NK-92 treated with Interleukin-12 subunit alpha and Interleukin-12 subunit beta, amount 100 ng/mL, for 24 hours (cell line): Measurements from ENCODE around the gene PEX16.
"Not testable (repeated sequence)": the region's sequence is repeated elsewhere in the genome, so short reads cannot be mapped to it uniquely, and the experiment has no call there.

Source experiments
- DNase-seq: peaks from one replicate; lab custom pipeline; 2025; lab: John Stamatoyannopoulos, UW

The PEX16 gene

DNA sequence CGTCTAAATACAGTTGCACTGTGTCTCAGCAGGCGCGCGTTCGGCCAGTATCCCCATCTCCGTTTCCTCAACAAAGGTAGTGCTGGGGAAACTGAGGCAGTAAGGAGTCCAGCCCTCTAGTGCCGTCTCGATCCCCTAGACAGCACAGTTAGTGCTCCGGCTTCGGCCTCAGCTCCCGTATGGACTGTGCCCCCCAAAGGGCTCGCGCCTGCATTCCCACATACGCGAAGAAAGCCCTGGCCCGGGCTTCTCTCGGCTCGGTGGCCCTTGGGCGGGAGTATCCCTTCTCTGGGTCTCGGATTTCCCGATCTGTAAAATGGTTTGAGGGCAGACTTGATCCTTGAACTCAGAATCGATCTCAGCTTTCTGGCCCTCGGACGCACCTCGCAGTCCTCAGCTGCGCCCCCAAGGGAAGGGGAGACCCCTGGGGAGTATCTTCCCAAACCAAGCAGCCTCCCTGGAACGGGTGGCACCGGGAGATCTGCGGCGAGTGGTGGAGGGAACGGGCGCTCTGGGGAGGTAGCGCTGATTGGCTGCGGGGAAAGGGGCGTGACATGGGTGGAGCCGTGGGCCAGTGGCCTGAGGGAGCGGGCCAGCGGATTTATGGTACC, 759 bp upstream of the PEX16 start:
- DNase-seq = peak; percentile 80

DNA sequence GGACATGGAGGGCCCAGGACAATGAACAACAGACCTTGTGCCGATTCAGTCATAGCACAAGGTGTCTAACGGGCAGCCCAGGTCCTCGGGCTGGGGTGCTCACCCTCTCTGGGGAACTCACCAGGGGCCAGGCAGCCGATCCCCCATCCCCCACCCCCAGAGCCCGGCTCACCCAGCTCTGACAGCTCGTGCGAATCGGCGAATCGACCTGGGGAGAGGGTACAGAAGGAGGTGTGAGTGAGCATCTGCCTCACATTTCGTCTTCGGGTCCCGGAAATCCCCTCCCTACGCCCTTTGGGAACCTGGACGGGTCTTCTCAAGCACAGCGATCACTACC, 423 bp downstream of the PEX16 start:
- DNase-seq = no peak

DNA sequence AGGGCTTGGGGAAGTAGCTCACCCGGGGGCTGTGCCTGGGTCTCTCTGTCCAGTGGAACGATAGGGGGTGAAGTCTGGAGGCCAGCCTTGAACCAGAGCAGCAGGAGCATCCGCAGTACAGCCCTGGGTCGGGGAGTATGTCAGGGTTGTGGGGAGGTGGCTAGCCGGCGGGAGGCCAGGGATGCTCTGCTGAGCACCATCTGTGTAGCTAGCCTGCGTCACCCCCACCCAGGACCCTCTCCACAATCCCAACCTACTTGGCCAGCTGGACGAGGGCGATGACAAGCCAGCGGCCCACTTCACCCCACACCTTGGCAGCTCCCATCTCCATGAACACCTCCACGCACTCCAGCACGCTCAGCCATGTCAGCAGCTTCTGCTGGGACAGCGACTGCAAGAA, 2.2 kb downstream of the PEX16 start:
- no peak for DNase-seq

DNA sequence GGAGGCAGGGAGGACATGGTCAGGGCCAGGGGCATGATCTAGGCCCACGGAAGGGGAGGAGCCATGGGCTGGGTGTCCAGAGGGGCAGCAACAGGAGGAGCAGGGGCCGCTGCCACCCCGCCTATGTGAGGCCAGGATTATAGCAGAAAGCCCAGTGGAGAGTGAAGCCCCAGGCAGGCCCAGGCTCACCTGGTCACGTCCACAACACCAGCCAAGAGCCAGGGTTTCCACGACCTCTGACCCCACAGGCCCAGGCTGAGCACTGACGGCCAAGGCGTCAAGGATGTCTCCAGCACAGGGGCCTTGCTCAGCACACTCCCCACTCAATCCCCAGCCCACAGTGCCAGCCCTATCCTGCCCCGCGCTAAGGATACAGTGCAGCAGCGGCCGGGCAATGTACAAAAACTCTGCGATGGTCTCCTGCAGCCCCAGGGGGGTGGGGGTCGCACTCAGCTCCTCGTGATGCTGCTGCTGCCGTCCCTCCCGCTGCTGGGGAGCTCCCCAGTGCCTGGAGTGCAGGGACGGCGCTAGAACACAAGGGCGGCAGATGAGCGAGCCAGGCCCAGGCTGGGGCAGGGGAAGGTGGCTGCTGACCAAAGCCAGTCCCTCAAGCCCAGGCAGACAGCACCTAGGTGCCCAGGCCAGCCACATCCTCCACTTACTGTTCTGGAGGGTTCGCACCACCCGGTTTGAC, 3.6 kb downstream of the PEX16 start:
- DNase-seq = no peak

GRCh38 chr11:45913514-45913913, 4.2 kb downstream of the PEX16 start:
- DNase-seq = no peak

DNA sequence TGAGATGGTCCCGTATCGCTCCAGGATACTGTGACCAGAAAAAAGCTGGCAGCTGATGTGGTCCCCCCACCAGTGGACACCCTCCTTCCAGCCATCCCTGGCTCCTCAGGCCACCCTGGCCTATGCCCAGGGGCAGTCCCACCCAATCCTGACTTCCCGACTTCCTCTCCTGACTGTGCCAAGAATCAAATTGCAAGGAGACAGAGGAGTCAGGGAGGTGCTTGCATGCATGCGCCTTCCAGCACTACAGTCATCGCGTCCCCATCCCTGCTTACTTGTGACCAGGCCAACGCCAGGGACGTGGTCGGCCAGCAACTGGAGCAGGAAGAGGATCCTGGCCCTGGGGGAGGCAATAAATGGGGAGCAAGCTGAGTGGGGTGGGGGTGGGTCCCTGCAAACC, 7.1 kb downstream of the PEX16 start:
- no peak for DNase-seq

- DNase-seq = no peak
Measured at GRCh38 chr11:45909594-45910475, 7.8 kb downstream of the PEX16 start.

DNA sequence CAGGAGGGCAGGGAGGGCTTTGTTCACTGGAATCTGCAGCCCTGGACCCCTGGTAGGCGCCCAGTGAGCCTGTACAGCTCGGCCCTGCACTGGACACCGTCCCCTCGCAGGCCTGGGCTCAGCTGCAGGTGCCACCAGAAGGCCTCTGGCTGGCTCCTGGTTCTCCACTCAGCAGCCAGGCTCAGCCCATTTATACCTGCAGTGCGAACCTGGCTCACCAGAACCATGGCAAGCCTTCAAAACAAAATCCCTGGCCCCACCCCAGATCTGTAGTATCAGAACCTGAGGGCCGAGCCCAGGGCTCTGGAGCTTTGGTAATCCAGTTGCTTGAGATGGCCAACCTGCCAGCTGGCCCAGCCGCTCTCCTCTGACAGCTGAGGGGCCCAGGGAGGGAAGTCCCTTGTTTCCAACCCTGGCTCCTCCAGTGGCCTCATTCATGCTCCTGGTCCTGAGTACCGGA, 9.7 kb downstream of the PEX16 start:
- no peak for DNase-seq

- no peak for DNase-seq
Measured at GRCh38 chr11:45906965-45907611, 10.6 kb downstream of the PEX16 start, which contains the start of gene FREY1. TSS of gene FREY1 (minus strand) at chr11:45907271. CDS start at chr11:45907245, 26 bp downstream.

DNA sequence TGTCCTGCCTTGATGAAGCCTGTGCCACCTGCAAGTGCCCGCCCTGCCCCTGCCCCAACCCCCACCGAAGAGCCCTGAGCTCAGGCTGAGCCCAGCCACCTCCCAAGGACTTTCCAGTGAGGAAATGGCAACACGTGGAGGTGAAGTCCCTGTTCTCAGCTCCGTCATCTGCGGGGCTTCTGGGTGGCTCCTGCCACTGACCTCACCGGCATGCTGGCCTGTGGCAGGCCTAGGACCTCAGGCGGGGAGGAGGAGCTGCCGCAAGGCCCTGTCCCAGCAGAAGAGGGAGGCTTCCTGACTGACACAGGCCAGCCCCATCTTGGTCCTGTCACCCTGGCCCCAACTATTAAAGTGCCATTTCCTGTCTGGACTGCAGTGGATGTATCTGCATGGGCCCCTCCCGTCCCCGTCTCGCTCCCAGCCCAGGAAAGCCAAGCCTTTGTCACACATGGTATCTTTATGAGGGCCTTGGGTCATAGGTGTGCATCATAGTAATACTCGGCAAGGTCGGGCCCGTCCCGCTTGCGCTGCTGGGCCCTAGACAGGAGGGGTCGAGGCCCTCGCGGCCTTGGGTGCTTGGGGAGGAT, 11.5 kb downstream of the PEX16 start:
- no peak for DNase-seq

- not testable (repeated sequence) for DNase-seq
Measured at GRCh38 chr11:45905576-45905975, 12.1 kb downstream of the PEX16 start.

DNA sequence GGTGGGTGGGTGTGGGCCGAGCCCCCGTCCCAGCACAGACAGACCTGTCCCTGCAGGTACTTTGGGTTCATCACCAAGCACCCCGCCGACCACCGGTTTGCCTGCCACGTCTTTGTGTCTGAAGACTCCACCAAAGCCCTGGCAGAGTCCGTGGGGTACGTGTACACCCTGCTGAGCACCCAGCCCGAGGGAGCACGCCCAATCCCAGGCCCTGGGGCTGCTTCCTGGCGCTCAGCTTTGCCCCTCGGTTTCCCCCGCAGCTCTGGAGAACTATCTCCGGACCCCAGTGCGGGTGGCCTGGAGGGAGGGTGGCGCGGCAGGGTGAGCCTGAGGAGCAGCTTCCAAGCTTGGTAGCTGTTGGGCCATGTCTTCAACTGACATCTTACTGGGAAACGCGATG, 12.6 kb downstream of the PEX16 start:
- no peak for DNase-seq

DNA sequence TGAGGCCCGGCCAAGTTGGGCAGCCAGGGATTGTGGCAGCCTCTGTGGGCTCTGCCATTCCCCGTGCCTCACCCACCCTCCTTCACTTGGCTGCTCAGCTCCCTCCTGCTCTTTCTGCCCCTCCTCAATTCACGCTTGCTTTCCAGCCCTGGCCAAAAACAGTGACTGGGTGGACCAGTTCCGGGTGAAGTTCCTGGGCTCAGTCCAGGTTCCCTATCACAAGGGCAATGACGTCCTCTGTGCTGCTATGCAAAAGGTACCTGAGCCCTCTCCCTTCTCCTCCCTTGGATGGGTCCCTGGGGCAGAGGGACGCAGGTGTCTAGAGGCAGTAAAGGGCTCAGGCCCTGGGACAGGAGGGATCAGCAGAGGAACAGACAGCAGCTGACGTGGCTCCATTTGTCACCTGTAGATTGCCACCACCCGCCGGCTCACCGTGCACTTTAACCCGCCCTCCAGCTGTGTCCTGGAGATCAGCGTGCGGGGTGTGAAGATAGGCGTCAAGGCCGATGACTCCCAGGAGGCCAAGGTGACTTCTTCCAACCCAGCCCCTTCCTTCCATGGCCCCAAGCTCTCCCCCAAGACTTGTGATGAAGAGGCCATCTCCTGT, 13.3 kb downstream of the PEX16 start:
- no peak for DNase-seq

- DNase-seq = no peak
Measured at GRCh38 chr11:45902452-45903380, 15.0 kb downstream of the PEX16 start.

GRCh38 chr11:45901626-45902025, 16.1 kb downstream of the PEX16 start:
- DNase-seq = no peak

- no peak for DNase-seq
Measured at GRCh38 chr11:45900916-45901617, 16.6 kb downstream of the PEX16 start.

DNA sequence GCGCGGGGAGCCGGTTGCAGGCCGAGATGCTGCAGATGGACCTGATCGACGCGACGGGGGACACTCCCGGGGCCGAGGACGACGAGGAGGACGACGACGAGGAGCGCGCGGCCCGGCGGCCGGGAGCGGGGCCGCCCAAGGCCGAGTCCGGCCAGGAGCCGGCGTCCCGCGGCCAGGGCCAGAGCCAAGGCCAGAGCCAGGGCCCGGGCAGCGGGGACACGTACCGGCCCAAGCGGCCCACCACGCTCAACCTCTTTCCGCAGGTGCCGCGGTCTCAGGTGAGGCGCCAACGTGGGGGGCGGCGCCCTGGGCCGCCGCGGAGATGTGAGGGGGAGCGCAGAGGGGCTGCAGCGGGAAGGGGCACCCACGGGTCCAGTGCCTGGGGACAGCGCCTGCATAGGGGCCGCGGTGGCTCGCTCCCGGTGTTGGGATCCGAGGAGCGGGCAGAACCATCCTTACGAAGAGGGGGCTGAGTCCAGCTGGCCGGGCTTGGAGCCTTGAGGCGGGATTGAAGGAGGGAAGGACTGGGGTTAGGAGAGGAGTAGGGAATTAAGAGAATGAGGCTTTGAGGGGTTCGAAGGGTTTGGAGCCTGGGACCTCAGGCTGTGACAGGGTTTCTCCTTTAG, 17.4 kb downstream of the PEX16 start:
- not testable (repeated sequence) for DNase-seq

DNA sequence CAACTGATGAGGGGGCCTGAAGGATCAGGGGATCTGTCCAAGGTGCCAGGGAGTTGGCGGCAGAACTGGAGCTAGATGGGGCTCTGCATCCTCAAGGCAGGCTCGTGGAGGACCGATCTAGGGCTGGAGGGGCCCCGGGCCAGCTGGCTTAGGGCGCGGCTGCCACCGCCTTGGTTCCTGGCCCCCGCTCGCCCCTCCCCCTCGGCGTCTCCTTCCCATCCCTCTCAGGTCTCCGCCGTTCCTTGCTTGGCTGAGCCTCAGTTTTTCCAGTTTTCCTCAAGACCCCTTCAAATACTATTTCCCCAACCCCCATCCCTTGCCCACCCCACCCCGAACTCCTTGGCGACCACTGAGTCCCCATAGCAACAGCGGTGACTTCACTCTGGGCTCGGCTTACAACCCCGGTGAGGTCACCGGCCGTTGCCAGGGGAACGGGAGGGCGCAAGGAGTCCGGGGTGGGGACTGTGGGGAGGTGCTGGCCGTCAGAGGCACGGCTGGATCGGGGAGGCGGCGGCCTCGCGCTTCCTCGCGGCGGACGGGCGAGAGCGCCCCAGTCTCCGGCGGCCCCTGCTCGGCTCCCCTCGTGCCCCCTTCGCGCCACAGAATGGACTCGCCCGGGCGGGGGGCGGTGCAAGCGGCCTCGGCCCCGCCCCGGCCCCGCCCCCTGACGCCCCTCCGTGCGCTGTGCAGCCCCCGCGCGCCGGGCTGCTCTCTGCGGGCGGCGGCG, 18.1 kb downstream of the PEX16 start:
- no peak for DNase-seq

DNA sequence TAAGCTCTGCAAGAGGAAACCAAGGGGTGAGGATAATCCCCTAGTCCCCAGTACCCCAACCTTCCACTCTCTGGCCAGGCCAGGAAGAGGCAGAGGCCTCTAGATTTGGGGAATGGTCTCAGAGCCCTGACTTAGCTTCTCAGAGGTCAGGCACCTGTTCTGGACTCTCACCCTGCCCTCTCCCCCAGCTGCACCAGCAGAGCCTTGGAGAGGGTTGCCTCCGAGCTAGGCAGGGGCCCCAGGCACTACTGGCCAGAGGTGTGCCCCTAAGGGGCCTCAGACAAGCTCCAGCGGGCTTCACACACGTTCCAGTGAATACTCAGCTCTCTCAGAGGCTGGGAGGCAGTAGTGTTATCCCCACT, 18.6 kb downstream of the PEX16 start:
- DNase-seq = no peak
